Measurements from ENCODE around the gene KCNIP4. TPM values are rescaled to one million over a fixed set of nuclear protein-coding genes. Genes with fewer than 3 reads are reported as not detected.

The KCNIP4 gene
- total and polyA plus RNA-seq, 12 donors: 0.15 TPM; not detected in 11

- ATAC-seq (no peak), DNase-seq (no peak)
- peaks cover 0 to 21% (median 0%) of the 10 kb centered on the region in 11 donors for H3K9me3 ChIP-seq
- no peaks in the 10 kb centered on the region for H3K27me3 ChIP-seq
- 75 to 100% methylated on average over 1 of the region's 1 CpG for WGBS, 2 donors
- no peaks in the 10 kb centered on the region for H3K4me1 ChIP-seq
- H3K4me3 ChIP-seq: no peak overlapping the region
- intact Hi-C loops (cut with DNase I): no loop called here
- H3K36me3 ChIP-seq: no peaks in the 10 kb centered on the region
- no peak overlapping the region for H3K27ac ChIP-seq
- no peak for TF ChIP-seq CTCF (IDR thresholded peaks at IDR 0.05)
Measured at GRCh38 chr4:21067351-21067750, 881.2 kb downstream of the KCNIP4 start.

- intact Hi-C loops (cut with DNase I): no loop called here
- Histone ChIP-seq H3K36me3 (no peaks in the 10 kb centered on the region), H3K4me3 (no peak overlapping the region), H3K27me3 (no peaks in the 10 kb centered on the region), H3K27ac (no peak overlapping the region), H3K4me1 (no peaks in the 10 kb centered on the region), H3K9me3 (peaks cover 0 to 19% (median 0%) of the 10 kb centered on the region in 11 donors)
- no peak for ATAC-seq
- no peak for TF ChIP-seq CTCF (IDR thresholded peaks at IDR 0.05)
- no peak for DNase-seq
- WGBS, 2 donors: 29 to 50% methylated on average over 1 of the region's 1 CpG
Measured at GRCh38 chr4:21061902-21062301, 886.7 kb downstream of the KCNIP4 start.

GRCh38 chr4:21046141-21046540, 902.4 kb downstream of the KCNIP4 start:
- no peak for DNase-seq
- no peak for TF ChIP-seq CTCF (IDR thresholded peaks at IDR 0.05)
- H3K27ac ChIP-seq: no peak overlapping the region
- WGBS, 2 donors: 81 to 88% methylated on average over 1 of the region's 1 CpG
- ATAC-seq: no peak
- H3K36me3 ChIP-seq: no peaks in the 10 kb centered on the region
- intact Hi-C loops (cut with DNase I): no loop called here
- H3K4me1 ChIP-seq: no peaks in the 10 kb centered on the region
- H3K4me3 ChIP-seq: no peak overlapping the region
- no peaks in the 10 kb centered on the region for H3K27me3 ChIP-seq
- H3K9me3 ChIP-seq: no peaks in the 10 kb centered on the region

GRCh38 chr4:21045119-21045518, 903.5 kb downstream of the KCNIP4 start:
- intact Hi-C loops (cut with DNase I): no loop called here
- H3K9me3 ChIP-seq: no peaks in the 10 kb centered on the region
- no peaks in the 10 kb centered on the region for H3K27me3 ChIP-seq
- DNase-seq: no peak
- H3K27ac ChIP-seq: no peak overlapping the region
- WGBS, 2 donors: 91 to 92% methylated on average over 1 of the region's 1 CpG
- no peak overlapping the region for H3K4me3 ChIP-seq
- TF ChIP-seq CTCF (IDR thresholded peaks at IDR 0.05): no peak
- ATAC-seq: no peak
- H3K36me3 ChIP-seq: no peaks in the 10 kb centered on the region
- no peaks in the 10 kb centered on the region for H3K4me1 ChIP-seq

Data from heart right ventricle (tissue), 16 donors.